ENCODE results near the gene TNFSF9.

TNFSF9 gene

GRCh38 chr19:6577476-6578125 is 46.8 kb downstream of the TNFSF9 start:
- no peak for DNase-seq

- DNase-seq = no peak
Observed at GRCh38 chr19:6579450-6580178, 48.8 kb downstream of the TNFSF9 start.

GRCh38 chr19:6580313-6580712 is 49.5 kb downstream of the TNFSF9 start:
- peak; percentile 80 for DNase-seq

GRCh38 chr19:6582515-6583484 is 52.0 kb downstream of the TNFSF9 start:
- DNase-seq = peak; percentile 50

All from NCI-H226 (cell line).